ENCODE measurements around the gene ZNF333. TPM values are rescaled to one million over a fixed set of nuclear protein-coding genes. Genes with fewer than 3 reads are reported as not detected.
A peak's percentile ranks its signal among the peaks of the same experiment; 100 is the strongest.

Gene ZNF333
- total RNA-seq, 3 donors from 2014 or later = 28.5 to 31.6 (median 29.4) TPM

DNA sequence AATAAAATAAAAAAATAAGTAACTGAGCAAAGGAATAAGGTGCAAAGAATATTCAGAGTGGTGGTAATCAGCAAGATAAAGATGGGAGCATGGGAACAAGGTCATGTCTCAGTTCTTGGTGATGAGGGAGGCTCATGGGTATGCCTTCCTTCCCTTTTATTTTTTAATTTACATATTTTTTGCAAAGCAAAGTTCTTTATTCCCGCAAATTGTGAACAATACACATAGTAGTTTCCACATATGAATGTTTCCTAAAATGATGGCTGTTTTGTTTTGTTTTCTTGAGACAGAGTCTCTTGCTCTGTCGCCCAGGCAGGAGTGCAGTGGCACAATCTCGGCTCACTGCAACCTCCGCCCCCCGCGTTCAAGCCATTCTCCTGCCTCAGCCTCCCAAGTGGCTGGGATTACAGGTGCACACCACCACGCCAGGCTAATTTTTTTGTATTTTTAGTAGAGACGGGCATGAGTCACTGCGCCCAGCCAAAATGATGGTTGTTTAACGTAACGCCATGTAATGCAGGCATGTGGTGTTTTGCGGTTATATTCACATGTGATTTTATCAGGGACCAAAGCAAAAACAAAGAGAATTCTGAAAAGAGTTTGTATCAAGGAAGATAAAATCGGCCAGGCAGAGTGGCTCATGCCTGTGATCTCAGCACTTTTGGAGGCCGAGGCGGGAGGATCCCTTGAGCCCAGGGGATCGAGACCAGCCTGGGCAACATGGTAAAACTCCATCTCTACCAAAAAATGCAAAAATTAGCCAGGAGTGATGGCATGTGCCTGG lies 93.0 kb downstream of the ZNF333 start:
- H3K27me3 ChIP-seq = no peaks in the 10 kb centered on the region

More for the DNA sequence above, 93.0 kb downstream of the ZNF333 start:
- Histone ChIP-seq H3K9me3 (no peaks in the 10 kb centered on the region), H3K27ac (no peak overlapping the region), H3K36me3 (no peaks in the 10 kb centered on the region), H3K4me1 (no peaks in the 10 kb centered on the region), H3K4me3 (no peak overlapping the region)
- intact Hi-C loops (cut with DNase I; ENCODE audit: low total_unique reads) = no loop called here
- TF ChIP-seq POLR2A (IDR thresholded peaks at IDR 0.05) = no peak
- no peak for TF ChIP-seq POLR2AphosphoS5 (IDR thresholded peaks at IDR 0.05)
- TF ChIP-seq, protein P1, sequence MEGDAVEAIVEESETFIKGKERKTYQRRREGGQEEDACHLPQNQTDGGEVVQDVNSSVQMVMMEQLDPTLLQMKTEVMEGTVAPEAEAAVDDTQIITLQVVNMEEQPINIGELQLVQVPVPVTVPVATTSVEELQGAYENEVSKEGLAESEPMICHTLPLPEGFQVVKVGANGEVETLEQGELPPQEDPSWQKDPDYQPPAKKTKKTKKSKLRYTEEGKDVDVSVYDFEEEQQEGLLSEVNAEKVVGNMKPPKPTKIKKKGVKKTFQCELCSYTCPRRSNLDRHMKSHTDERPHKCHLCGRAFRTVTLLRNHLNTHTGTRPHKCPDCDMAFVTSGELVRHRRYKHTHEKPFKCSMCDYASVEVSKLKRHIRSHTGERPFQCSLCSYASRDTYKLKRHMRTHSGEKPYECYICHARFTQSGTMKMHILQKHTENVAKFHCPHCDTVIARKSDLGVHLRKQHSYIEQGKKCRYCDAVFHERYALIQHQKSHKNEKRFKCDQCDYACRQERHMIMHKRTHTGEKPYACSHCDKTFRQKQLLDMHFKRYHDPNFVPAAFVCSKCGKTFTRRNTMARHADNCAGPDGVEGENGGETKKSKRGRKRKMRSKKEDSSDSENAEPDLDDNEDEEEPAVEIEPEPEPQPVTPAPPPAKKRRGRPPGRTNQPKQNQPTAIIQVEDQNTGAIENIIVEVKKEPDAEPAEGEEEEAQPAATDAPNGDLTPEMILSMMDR (IDR thresholded peaks at IDR 0.05) = no peak
- DNase-seq (ENCODE audit: low spot score in 2 of 2) = peak in 1 of 2 donors; percentile 15

Other genes starting within 250 kb of the ZNF333 start
- gene PTGER1, start 214.7 kb upstream of the ZNF333 start, total RNA-seq = 1 to 10 TPM in 1 of 3 donors, under 1 TPM in 1, not detected in 1; 0.48 to 1.3 TPM
- 10 to 100 TPM; 48.8 to 79.0 (median 72.0) TPM for gene GIPC1, start 193.9 kb upstream of the ZNF333 start, total RNA-seq
- gene DNAJB1, start 171.7 kb upstream of the ZNF333 start, total RNA-seq = 100 to 1,000 TPM in 2 of 3 donors, 10 to 100 TPM in 1; 59.0 to 166 (median 102) TPM
- 10 to 100 TPM; 36.1 to 66.9 (median 43.4) TPM for gene TECR, start 160.5 kb upstream of the ZNF333 start, total RNA-seq
- 100 to 1,000 TPM; 283 to 388 (median 299) TPM for gene NDUFB7, start 118.0 kb upstream of the ZNF333 start, total RNA-seq
- not detected for gene CLEC17A, start 107.0 kb upstream of the ZNF333 start, total RNA-seq
- under 1 TPM in 1 of 3 donors, not detected in 2; 0.44 TPM for gene ADGRE3, start 15.2 kb upstream of the ZNF333 start, total RNA-seq
- 10 to 100 TPM in 1 of 3 donors, 1 to 10 TPM in 2; 1.9 to 32.1 (median 9.8) TPM for gene ADGRE2, start 88.5 kb downstream of the ZNF333 start, total RNA-seq
- gene OR7A5, start 145.1 kb downstream of the ZNF333 start, total RNA-seq = 1 to 10 TPM in 1 of 3 donors, under 1 TPM in 1, not detected in 1; 0.33 to 1.3 TPM
- 1 to 10 TPM in 1 of 3 donors, under 1 TPM in 1, not detected in 1; 0.98 to 1.5 TPM for gene OR7C1, start 145.1 kb downstream of the ZNF333 start, total RNA-seq
- not detected for gene OR7A10, start 158.9 kb downstream of the ZNF333 start, total RNA-seq
- not detected for gene OR7A17, start 196.1 kb downstream of the ZNF333 start, total RNA-seq